Inflammatory macrophage treated with lipopolysaccharide for 1 hour (primary cell): ENCODE data around the gene KIAA0825.
"Not testable (repeated sequence)": the region's sequence is repeated elsewhere in the genome, so short reads cannot be mapped to it uniquely, and the experiment has no call there.

Experiments used
- DNase-seq, 2 donors: peaks; one replicate each; pipeline ENCODE4 v3.0.0-alpha.2; 2020 to 2022

Gene KIAA0825

DNA sequence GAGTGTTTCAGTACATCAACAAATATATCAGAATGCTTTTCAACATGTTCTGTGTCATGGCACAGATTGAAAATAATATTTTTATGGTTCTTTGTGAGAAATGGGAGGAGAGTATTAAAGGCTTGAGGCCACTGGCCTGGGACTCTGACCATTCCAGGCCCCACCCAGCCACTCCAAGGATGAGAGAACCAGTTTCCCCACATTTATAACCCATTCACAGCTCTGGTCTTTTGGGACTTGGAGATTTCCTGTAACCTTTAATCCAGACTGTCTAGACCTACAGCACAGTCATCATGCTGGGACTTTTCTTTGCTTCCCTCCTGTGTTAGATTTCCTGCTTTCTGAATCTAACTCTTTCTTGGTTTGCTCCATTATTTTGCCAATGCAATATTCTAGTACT is 389.6 kb downstream of the KIAA0825 start:
- DNase-seq: no peak

DNA sequence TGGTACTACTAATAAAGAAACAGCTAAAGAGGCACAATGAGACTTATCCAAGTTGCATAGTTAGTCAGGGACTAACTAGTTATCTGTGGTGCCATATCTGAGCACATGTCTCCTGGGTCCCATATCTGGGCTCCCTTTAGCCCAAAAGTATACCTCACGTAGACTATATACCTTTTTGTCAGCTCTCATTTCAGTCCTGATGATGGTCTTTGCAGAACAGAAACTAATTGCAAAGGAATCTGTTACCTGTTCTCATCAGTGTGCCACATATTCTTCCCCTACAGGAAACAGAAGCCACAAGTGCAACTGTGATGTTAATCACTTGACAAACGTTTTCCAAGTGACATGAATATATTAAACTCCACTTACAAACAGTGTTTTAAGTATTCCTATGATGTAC is 395.2 kb downstream of the KIAA0825 start:
- DNase-seq: no peak

GRCh38 chr5:94218374-94218773 is 400.0 kb downstream of the KIAA0825 start:
- no peak for DNase-seq

DNA sequence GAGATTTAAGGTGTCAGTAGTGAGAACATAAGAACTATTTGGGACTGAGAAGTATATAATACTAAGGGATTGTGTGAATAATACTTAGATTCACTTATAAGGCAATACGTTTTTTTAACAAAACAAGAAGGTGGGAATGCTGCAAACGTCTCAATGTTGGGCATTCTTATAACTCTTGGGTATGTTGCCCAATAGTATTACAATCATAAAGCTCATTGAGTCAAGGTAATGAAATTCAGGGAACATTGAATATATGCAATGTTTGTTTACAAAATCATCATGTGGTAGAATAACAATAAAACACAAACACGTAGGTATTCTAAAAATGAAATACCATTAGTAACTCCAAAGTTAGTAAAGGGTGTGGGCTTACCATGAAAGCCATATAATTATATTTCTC is 400.7 kb downstream of the KIAA0825 start:
- DNase-seq: no peak

DNA sequence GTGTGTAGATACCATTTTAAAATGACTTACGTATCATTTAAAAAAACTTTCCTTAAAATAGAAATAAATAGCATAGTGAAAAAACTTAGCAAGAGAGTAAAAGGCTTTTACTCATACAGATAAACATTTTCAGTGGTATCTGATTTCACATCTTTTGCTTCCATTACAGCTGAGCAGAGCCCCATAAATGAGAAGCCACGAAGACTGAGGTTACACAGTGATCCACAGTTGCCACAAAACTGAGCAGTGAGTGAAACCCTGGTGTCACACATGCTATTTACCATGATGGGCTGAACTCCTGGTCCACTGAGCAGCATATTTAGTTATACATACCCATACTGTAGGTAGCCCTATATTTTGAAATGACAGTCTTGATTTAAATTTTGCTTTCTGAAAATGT is 401.2 kb downstream of the KIAA0825 start:
- no peak for DNase-seq

- no peak for DNase-seq
Observed at GRCh38 chr5:94212476-94212875, 405.9 kb downstream of the KIAA0825 start.

DNA sequence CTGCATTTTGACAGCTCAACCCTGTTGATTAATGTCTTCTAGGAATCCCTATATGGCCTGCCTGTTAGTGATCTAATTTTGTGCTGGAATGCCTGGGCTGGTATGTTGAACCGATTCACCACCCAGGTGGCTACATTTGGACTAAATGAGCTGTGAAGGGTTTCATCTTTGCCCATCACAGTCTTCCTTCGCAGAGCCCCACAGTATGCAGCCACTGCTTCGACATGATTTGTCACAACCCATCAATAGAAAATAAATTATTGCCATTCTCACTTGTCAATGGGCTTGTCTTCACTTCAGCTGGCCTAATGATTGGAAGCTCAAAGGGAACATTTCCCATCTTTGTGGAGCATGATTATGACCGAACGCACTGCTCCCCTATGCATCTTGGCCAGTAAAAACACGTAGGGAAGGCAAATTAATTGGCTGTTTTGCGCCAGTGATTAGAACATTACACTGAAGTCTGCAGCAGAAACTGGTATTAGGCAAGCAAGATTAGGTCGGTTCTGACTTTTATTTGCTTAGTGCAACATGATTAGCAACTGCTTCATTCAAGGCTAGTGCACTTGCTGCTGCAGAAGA is 408.5 kb downstream of the KIAA0825 start:
- no peak for DNase-seq

DNA sequence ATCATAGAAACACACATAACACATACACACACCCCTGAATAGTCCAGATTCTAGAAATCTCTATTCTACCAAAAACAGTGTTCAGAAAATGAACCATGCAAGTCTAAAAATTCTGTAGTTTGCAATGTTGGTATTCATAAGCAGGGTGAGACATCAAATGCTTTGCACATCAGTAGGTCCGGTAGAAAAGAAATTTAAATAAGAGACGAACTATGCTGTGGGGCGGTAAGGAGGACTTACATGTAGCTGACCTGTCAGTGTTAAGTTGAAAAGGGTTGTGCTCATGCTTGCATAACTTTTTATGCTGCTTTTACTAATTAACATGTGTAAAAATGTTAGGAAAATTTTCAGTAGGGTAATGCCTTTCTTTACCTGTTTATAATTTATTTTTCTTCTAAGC is 409.1 kb downstream of the KIAA0825 start:
- no peak for DNase-seq

GRCh38 chr5:94199566-94199965 is 418.8 kb downstream of the KIAA0825 start:
- DNase-seq: no peak

- DNase-seq: no peak
Observed at GRCh38 chr5:94197970-94198369, 420.4 kb downstream of the KIAA0825 start.

GRCh38 chr5:94196953-94197352 is 421.5 kb downstream of the KIAA0825 start:
- no peak for DNase-seq

- DNase-seq: no peak
Observed at GRCh38 chr5:94192658-94193391, 425.6 kb downstream of the KIAA0825 start.

DNA sequence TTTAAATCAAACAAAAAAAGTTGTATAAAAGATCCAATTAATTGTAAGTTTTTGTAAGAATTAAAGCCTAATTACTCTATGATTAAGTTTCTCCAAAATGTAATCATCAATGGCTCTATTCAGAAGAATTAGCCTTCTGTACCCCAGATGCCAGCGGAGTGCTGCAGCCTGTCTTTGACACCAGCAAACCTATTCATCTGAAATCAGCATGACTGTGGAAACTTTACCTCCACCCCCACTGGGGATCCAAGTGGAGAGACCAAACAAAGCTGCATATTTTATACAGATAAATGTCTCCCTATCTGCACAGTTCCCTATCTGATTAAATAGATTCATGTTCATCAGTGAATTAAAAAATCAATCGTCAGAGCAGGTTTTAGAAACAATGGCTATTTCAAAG is 426.8 kb downstream of the KIAA0825 start:
- no peak for DNase-seq

- no peak for DNase-seq
Observed at GRCh38 chr5:94188725-94189124, 429.7 kb downstream of the KIAA0825 start.

- DNase-seq: no peak
Observed at GRCh38 chr5:94184870-94185269, 433.5 kb downstream of the KIAA0825 start.

GRCh38 chr5:94181895-94182294 is 436.5 kb downstream of the KIAA0825 start:
- no peak for DNase-seq

- no peak for DNase-seq
Observed at GRCh38 chr5:94180761-94181160, 437.6 kb downstream of the KIAA0825 start.

- DNase-seq: no peak
Observed at GRCh38 chr5:94175912-94176311, 442.5 kb downstream of the KIAA0825 start.

DNA sequence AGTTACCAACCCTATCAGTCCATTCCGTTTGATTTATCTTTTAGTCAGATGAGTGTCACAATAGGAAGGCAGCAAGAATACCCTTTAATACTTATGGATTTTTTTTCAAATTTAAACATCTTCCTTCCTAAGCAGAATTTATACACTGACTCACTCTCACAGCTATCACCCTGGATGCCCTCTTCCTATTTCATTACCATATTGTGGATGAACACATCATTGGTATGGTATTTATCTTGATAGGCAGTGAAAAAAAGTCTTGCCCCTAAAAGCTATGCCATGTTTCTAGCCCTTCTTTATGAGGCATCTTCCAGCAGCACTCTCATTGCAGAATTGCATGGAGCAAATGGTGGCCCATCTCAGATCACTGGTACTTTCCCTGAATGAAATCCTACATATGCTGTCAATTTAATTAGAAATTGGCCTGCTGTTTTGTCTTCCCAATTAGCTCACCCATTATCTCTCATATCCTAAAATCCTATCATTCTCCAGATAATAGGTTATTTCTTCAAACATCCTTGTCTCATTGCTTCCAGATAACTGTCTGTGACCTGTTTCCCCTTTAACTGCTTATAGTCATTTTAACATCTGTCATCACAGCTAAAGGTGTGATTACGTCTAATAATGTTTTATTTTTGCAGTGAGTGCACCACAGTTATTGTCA is 443.5 kb downstream of the KIAA0825 start:
- no peak for DNase-seq

DNA sequence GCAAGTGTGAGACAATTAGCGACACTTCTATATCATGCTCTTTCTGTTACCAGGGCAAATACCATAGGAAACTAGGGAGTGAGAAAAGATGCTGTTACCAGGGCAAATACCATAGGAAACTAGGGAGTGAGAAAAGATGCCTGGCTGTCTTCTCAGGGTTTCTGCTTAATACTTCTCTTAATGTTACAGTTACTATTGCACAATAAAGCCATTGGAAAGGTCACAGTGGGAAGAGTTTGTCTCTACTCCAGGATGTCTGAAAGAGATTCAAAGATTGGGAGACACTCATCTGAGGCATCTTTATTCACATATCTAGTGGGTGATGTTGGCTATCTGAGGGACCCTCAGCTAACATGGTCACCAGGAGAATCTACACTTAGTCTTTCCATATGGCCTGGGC is 445.3 kb downstream of the KIAA0825 start:
- no peak for DNase-seq

DNA sequence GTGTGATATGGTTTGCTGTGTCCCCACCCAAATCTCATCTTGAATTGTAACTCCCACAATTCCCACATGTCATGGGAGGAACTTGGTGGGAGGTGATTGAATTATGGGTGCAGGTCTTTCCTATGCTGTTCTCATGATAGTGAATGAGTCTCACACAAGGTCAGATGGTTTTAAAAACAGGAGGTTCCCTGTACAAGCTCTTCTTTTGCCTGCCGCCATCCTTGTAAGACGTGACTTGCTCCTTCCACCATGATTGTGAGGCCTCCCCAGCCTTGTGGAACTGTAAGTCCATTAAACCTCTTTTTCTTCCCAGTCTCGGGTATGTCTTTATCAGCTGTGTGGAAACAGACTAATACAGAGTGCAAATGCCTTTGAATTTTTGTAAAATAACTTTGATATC is 447.3 kb downstream of the KIAA0825 start:
- DNase-seq: not testable (repeated sequence)

GRCh38 chr5:94170158-94170557 is 448.2 kb downstream of the KIAA0825 start:
- DNase-seq: not testable (repeated sequence)

GRCh38 chr5:94168151-94168550 is 450.3 kb downstream of the KIAA0825 start:
- DNase-seq: no peak

DNA sequence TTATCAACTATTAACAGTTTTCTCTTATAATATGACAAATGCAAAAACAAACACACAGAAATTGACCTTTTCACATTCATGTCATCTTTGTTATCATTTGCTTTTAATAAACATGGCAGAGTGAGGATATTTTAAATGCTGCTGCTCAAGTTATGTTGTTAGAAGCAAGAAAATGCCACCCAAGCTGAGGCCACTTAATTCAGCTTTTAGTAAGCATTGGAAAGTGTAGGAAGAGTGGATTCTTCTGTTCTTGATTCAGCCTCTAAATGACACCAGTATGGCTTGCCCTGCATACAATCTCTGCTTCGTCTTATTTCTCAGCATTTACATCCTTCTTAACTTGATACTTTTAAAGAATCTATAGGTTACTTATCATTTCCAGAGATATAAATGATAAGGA is 456.6 kb downstream of the KIAA0825 start:
- no peak for DNase-seq
